Fibroblast of peridontal ligament (primary cell): ENCODE data around the gene CPED1.

Source experiments
- DNase-seq: peaks from one replicate; pipeline ENCODE4 v3.0.0-alpha.2; 2010; ENCODE audit errors: extremely low read depth

The CPED1 gene

GRCh38 chr7:121323515-121324302 is 335.2 kb downstream of the CPED1 start:
- no peak for DNase-seq

GRCh38 chr7:121327671-121328070 is 339.2 kb downstream of the CPED1 start:
- DNase-seq, result no peak

DNA sequence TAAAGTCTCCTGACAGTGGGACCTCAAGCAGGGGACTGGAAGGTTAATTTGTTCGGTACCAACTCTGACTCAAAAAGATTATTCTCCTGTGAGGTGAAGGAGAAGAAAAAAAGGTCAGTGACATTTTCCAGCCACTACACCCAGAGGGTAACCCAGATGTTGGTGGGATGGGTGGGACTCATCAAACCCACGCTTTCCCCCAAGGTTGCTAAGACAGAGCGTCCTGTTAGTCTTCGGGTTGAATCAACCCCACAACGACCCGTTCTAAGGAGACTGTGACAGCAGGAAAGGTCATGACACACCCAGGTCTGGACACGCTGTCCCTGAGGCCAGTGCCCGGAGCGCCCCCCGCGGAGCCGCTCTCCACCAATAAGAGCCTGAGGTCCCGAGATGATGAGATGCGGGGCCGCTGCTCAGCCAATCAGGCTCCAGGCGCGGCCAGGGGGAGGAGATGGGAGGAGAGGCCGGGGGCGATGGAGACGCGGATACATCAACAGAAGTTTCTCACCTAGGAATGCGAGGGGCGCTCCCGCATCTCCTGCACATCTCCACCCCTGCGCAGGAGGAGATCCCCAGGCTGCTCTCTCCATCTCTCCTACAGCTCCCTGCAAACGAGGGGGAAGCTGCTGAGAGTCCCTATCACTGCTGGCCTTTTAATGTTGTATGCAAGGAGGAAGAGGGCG is 340.1 kb downstream of the CPED1 start, which contains the start of gene WNT16:
Gene WNT16, plus strand, starts transcription at position 493 of the 683 bp plus-strand sequence. CDS start 293 bp downstream, outside the sequence.
- DNase-seq, result no peak

- no peak for DNase-seq
Measured at GRCh38 chr7:121329191-121330052, 340.9 kb downstream of the CPED1 start.

GRCh38 chr7:121330053-121330833 is 341.7 kb downstream of the CPED1 start:
- peak; percentile 38 for DNase-seq

GRCh38 chr7:121331048-121331447 is 342.5 kb downstream of the CPED1 start:
- DNase-seq, result no peak

DNA sequence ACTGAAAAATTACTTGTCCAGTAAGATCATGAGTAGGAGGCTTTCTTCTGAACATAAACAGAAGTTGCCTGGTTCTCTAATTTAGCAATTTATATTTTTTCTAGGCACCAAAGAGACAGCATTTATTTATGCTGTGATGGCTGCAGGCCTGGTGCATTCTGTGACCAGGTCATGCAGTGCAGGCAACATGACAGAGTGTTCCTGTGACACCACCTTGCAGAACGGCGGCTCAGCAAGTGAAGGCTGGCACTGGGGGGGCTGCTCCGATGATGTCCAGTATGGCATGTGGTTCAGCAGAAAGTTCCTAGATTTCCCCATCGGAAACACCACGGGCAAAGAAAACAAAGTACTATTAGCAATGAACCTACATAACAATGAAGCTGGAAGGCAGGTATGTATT is 343.1 kb downstream of the CPED1 start:
- DNase-seq, result no peak

- DNase-seq, result no peak
Measured at GRCh38 chr7:121334376-121334775, 345.9 kb downstream of the CPED1 start.

DNA sequence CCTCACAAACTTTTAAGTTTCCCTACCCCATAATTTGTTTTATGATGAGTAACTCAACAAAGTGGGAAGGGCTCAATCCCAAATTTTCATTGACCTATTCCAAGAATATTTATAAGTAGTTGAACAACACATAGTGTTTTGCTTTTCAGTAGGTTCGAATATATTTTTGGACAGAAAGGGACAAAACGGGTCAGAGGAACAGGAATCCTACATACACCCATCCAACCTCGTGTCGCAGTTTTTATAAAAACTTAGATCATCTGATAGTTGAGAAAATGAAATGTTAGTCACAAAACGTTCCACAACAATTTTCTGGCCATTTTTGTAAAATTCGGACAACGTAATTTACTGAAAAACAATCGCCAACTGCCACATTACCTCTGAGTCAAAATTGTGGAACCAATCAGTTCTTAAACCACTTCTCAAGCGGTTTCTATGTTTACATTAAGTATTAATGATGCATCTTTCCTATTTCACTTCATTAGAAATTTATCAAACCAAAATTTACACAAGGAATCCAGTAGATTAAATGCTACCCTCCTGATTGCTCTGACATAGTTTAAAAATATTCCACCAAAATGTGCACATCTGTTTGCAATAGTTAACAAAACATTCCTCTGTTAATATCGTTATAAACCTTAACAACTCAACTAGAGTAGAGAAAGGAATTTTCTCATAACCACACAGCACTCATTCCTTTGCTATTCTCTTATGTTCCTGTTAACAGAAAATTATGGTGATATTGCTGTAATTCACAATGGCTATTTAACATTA is 346.6 kb downstream of the CPED1 start:
- peak; percentile 75 for DNase-seq

GRCh38 chr7:121336579-121336978 is 348.1 kb downstream of the CPED1 start:
- DNase-seq, result peak; percentile 33

DNA sequence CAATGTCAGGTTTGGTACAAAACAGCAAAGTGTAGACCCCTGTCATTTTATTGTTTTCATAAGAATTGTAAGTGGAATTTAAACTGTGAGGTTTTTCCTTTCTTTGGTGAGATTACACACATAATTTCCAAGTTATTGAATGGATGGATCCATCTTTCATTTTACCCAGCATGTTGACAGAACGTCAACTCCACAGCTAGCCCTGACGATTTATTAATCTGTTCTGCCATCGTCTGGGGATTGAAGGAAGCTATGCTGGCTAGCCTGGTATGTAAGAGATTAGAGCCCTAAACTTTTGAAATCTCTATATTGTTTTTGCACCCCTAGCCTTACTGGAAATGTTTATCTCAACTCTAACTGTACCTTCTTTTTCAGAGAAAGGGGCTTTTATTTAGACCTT is 348.9 kb downstream of the CPED1 start:
- DNase-seq, result peak; percentile 75

GRCh38 chr7:121339082-121339481 is 350.6 kb downstream of the CPED1 start:
- no peak for DNase-seq

GRCh38 chr7:121341933-121342332 is 353.4 kb downstream of the CPED1 start:
- DNase-seq, result no peak

DNA sequence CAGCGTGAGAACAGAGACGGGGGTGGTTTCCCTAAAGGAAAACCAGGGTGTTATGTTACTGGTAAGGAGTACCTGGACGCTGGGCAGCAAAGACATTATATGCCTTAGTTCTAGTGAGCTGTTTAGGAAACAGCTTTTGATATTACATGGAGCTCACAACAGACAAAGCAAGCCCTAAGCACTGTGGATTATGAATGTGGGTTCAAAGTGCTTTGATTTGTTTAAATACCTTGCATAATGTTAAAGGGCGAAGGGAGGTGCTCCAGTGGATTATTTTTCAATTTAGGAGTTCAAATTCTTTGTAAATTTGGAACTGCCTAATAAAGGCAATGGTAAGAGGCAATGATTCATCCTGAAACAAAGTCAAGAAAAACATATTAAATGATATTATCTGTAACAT is 354.1 kb downstream of the CPED1 start:
- DNase-seq, result no peak

GRCh38 chr7:121343302-121343701 is 354.8 kb downstream of the CPED1 start:
- no peak for DNase-seq

DNA sequence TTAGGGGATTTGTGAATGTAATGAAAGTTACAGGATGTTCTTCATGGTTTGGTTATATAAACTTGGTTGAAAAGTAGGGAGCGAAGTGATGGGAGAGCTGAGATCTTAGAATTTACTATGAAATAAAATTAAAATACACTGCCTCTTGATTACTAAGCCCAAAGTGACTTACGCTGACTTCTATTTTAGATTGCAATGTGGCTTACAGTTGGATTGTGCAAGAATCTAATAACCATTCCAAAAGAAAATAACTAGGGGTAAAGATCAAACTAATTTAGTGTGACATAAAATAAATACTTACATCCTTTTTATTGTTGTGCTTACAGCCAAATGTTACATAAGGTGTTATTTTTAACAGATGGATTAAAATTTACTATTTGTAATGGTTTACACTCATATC is 355.6 kb downstream of the CPED1 start:
- peak; percentile 54 for DNase-seq

DNA sequence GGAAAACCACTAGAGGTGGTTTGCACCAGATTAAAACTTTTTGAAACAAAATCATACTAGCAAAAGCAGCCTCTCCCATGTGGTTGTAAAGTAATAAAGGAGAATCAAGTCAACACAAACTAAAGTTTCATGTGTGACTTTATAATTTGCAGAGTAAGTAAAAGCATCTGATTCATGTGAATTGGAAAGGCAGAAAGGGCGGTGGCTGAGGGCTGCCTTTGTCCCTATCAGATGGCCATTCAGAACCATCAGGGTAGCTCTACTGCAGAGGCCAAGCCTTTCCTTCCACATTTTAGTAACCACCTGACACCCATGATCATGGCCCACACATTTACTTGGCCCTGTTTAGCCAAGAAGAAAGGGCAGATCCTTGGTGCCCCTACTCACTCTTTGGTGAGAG is 356.0 kb downstream of the CPED1 start:
- DNase-seq, result no peak
